Calu3 (cell line): Measurements from ENCODE around the gene INPP5F. TPM values are rescaled to one million over a fixed set of nuclear protein-coding genes. Genes with fewer than 3 reads are reported as not detected.
"Not testable (repeated sequence)": the region's sequence is repeated elsewhere in the genome, so short reads cannot be mapped to it uniquely, and the experiment has no call there.

Source experiments
- BruUV-seq: library from RNA; stranded (reverse); fragments of 400-500 nt; replicated peaks from 2 replicates; lab custom pipeline; 2021; lab: Mats Ljungman, UMichigan
- CTCF ChIA-PET: fragments of 300-600 bp; sonication (Branson Sonifier 250); formaldehyde crosslinking; loops from one replicate; lab custom pipeline; 2022; ENCODE audit warnings: antibody characterized with exemption; lab: Charles Lee
- DNase-seq: peaks from one replicate; pipeline ENCODE4 v3.0.0; 2022
- H3K27ac Mint-ChIP-seq: one replicate; pipeline ENCODE4 v1.8.0; 2022; ENCODE audit warnings: mixed read lengths; ENCODE audit not compliant: unreplicated experiment
- H3K27me3 Mint-ChIP-seq: one replicate; pipeline ENCODE4 v1.8.0; 2022; ENCODE audit warnings: mixed read lengths; ENCODE audit not compliant: unreplicated experiment
- H3K36me3 Mint-ChIP-seq: one replicate; pipeline ENCODE4 v1.8.0; 2022; ENCODE audit warnings: mild to moderate bottlenecking, moderate library complexity, mixed read lengths; ENCODE audit not compliant: insufficient read depth, unreplicated experiment
- H3K4me1 Mint-ChIP-seq: one replicate; pipeline ENCODE4 v1.8.0; 2022; ENCODE audit warnings: mild to moderate bottlenecking, low read depth, mixed read lengths; ENCODE audit not compliant: unreplicated experiment
- H3K4me3 Mint-ChIP-seq: one replicate; pipeline ENCODE4 v1.8.0; 2022; ENCODE audit warnings: mild to moderate bottlenecking, low read depth, moderate library complexity, mixed read lengths; ENCODE audit not compliant: unreplicated experiment
- H3K9me3 Mint-ChIP-seq: one replicate; pipeline ENCODE4 v1.8.0; 2022; ENCODE audit warnings: low read depth, mixed read lengths; ENCODE audit not compliant: unreplicated experiment
- CTCF ChIP-seq: fragments of 200-600 bp; IDR thresholded peaks from one replicate; pipeline ENCODE4 v1.8.0; 2022; ENCODE audit warnings: antibody characterized with exemption; ENCODE audit not compliant: unreplicated experiment
- intact Hi-C: fragments of 100-400 bp; cut with micrococcal nuclease; formaldehyde crosslinking; loops from one replicate; pipeline ENCODE4 v1.10.0; 2022; ENCODE audit not compliant: unreplicated experiment
- total RNA-seq: library from RNA; stranded (reverse); gene quantifications from 2 replicates; pipeline ENCODE4 v1.2.3, GENCODE V29; 2022

The INPP5F gene
- total RNA-seq, 1 experiment from 2014 or later = 6.9 TPM

- no peak overlapping the region for H3K27ac Mint-ChIP-seq
- intact Hi-C loops = no loop called here
- no TSS peak for BruUV-seq
- H3K9me3 Mint-ChIP-seq = no peaks in the 10 kb centered on the region
- H3K36me3 Mint-ChIP-seq = no peaks in the 10 kb centered on the region
- no peaks in the 10 kb centered on the region for H3K27me3 Mint-ChIP-seq
- H3K4me3 Mint-ChIP-seq = no peak overlapping the region
- no peak for DNase-seq
- H3K4me1 Mint-ChIP-seq = peaks cover 10% of the 10 kb centered on the region
- CTCF ChIA-PET = no interaction called here
- TF ChIP-seq CTCF = no peak
Measured at GRCh38 chr10:119865699-119866240, 139.9 kb downstream of the INPP5F start.

GRCh38 chr10:119867317-119867716 lies 141.5 kb downstream of the INPP5F start:
- TF ChIP-seq CTCF = no peak
- Mint-ChIP-seq H3K36me3 (peaks cover 9% of the 10 kb centered on the region), H3K27ac (no peak overlapping the region), H3K4me3 (no peak overlapping the region), H3K27me3 (no peaks in the 10 kb centered on the region), H3K9me3 (no peaks in the 10 kb centered on the region), H3K4me1 (peaks cover 10% of the 10 kb centered on the region)
- DNase-seq = no peak
- CTCF ChIA-PET = no interaction called here
- intact Hi-C loops = no loop called here
- no TSS peak for BruUV-seq

- DNase-seq, intact Hi-C loops, CTCF ChIA-PET, H3K9me3 Mint-ChIP-seq, H3K27me3 Mint-ChIP-seq, BruUV-seq, H3K27ac Mint-ChIP-seq: not testable (repeated sequence)
- H3K36me3 Mint-ChIP-seq = peaks cover 20% of the 10 kb centered on the region
- H3K4me1 Mint-ChIP-seq = peaks cover 19% of the 10 kb centered on the region
- peak overlapping the region; percentile 21 for H3K4me3 Mint-ChIP-seq
Measured at GRCh38 chr10:119869398-119869797, 143.5 kb downstream of the INPP5F start.

GRCh38 chr10:119871881-119872609 lies 146.2 kb downstream of the INPP5F start:
- H3K27me3 Mint-ChIP-seq = no peaks in the 10 kb centered on the region
- H3K4me3 Mint-ChIP-seq = peak overlapping the region; percentile 86
- H3K27ac Mint-ChIP-seq = peak overlapping the region; percentile 52
- H3K36me3 Mint-ChIP-seq = peaks cover 20% of the 10 kb centered on the region
- no peaks in the 10 kb centered on the region for H3K9me3 Mint-ChIP-seq
- peaks cover 19% of the 10 kb centered on the region for H3K4me1 Mint-ChIP-seq
- BruUV-seq = no TSS peak
- CTCF ChIA-PET = interaction anchor here (0.6 to 1.4 kb wide), 2 partner anchors 7 to 12 kb away, joined by 3 to 5 read pairs; no protein-coding TSS in a partner anchor
- DNase-seq = peak; percentile 57
- no peak for TF ChIP-seq CTCF
- intact Hi-C loops = no loop called here

GRCh38 chr10:119872610-119872859 lies 146.7 kb downstream of the INPP5F start, which contains the start of gene MCMBP:
Gene MCMBP, minus strand, starts transcription at chr10:119872843. Its CDS starts 259 bp downstream, at chr10:119872584.
- peak within 1 kb of the TSS; percentile 86 for H3K4me3 Mint-ChIP-seq
- no peaks in the 10 kb centered on the region for H3K9me3 Mint-ChIP-seq
- intact Hi-C loops = no loop called here
- no peak for DNase-seq
- CTCF ChIA-PET = interaction anchor here (0.6 to 1.1 kb wide), 2 partner anchors 8 to 20 kb away, joined by 3 read pairs; partner anchors contain the start of gene SEC23IP
- no peak for TF ChIP-seq CTCF
- BruUV-seq = no TSS peak
- H3K27ac Mint-ChIP-seq = peak within 1 kb of the TSS; percentile 52
- H3K27me3 Mint-ChIP-seq = no peaks in the 10 kb centered on the region
- peaks cover 20% of the 10 kb centered on the region for H3K36me3 Mint-ChIP-seq
- peaks cover 19% of the 10 kb centered on the region for H3K4me1 Mint-ChIP-seq
